Caco-2 (cell line): ENCODE results near the gene MAML2. TPM values are rescaled to one million over a fixed set of nuclear protein-coding genes. Genes with fewer than 3 reads are reported as not detected.

Experiments used
- BruUV-seq: library from RNA; stranded (reverse); fragments of 400-500 nt; replicated peaks from 2 replicates; lab custom pipeline; 2021; lab: Mats Ljungman, UMichigan
- CTCF ChIA-PET: fragments of 300-600 bp; sonication (Branson Sonifier 250); formaldehyde crosslinking; loops from one replicate; lab custom pipeline; 2022; ENCODE audit warnings: antibody characterized with exemption; lab: Charles Lee
- POLR2A ChIA-PET: fragments of 300-600 bp; sonication (Branson Sonifier 250); formaldehyde crosslinking; loops from one replicate; lab custom pipeline; 2022; ENCODE audit warnings: antibody characterized with exemption; lab: Charles Lee
- DNase-seq, 2 experiments: peaks; one replicate each; pipeline versions ENCODE4 v3.0.0 to v3.0.0-alpha.2; 2020 to 2022
- H3K27me3 ChIP-seq: replicated peaks from 2 replicates; pipeline ENCODE4 v1.6.0; 2011; ENCODE audit warnings: low read length; ENCODE audit not compliant: control insufficient read depth, insufficient read depth
- H3K36me3 ChIP-seq: 2 replicates; pipeline ENCODE4 v1.5.1; 2011; ENCODE audit warnings: low read length; ENCODE audit not compliant: control insufficient read depth, insufficient read depth
- H3K4me1 ChIP-seq: fragments of 250-450 bp; sonication (Bioruptor Pico); 2 replicates; pipeline ENCODE4 v1.5.1; 2020; ENCODE audit warnings: mild to moderate bottlenecking
- H3K4me3 ChIP-seq: 2 replicates; pipeline ENCODE4 v1.5.1; 2011; ENCODE audit warnings: low read depth, mild to moderate bottlenecking, control low read depth, low read length
- H3K9me3 ChIP-seq: fragments of 250-450 bp; sonication (Bioruptor Pico); 2 replicates; pipeline ENCODE4 v1.5.1; 2020; ENCODE audit warnings: mild to moderate bottlenecking, moderate library complexity
- H3K27ac Mint-ChIP-seq: one replicate; pipeline ENCODE4 v1.8.0; 2022; ENCODE audit warnings: mixed read lengths; ENCODE audit not compliant: unreplicated experiment
- H3K27me3 Mint-ChIP-seq: one replicate; pipeline ENCODE4 v1.8.0; 2022; ENCODE audit warnings: mixed read lengths; ENCODE audit not compliant: insufficient read depth, unreplicated experiment
- H3K36me3 Mint-ChIP-seq: one replicate; pipeline ENCODE4 v1.8.0; 2022; ENCODE audit warnings: mild to moderate bottlenecking, mixed read lengths; ENCODE audit not compliant: insufficient read depth, unreplicated experiment
- H3K4me1 Mint-ChIP-seq: one replicate; pipeline ENCODE4 v1.8.0; 2022; ENCODE audit warnings: low read depth, mixed read lengths; ENCODE audit not compliant: unreplicated experiment
- H3K4me3 Mint-ChIP-seq: one replicate; pipeline ENCODE4 v1.8.0; 2022; ENCODE audit warnings: mild to moderate bottlenecking, moderate library complexity, mixed read lengths; ENCODE audit not compliant: unreplicated experiment
- H3K9me3 Mint-ChIP-seq: one replicate; pipeline ENCODE4 v1.8.0; 2022; ENCODE audit warnings: mixed read lengths; ENCODE audit not compliant: unreplicated experiment
- CTCF ChIP-seq, 2 experiments: fragments of 200-600 bp in 1 of 2; IDR thresholded peaks; 1 replicate in 1 of 2; 2 replicates in 1 of 2; pipeline versions ENCODE4 v1.5.1 to v1.8.0; 2011 to 2022; ENCODE audit warnings: antibody characterized with exemption in 1 of 2, control low read depth in 1 of 2, inconsistent platforms in 1 of 2, low read depth in 1 of 2, low read length in 1 of 2, mild to moderate bottlenecking in 1 of 2, moderate library complexity in 1 of 2; ENCODE audit not compliant: insufficient read depth in 1 of 2, severe bottlenecking in 1 of 2, unreplicated experiment in 1 of 2
- intact Hi-C: fragments of 100-400 bp; cut with micrococcal nuclease; formaldehyde crosslinking; loops from one replicate; pipeline ENCODE4 v1.10.0; 2022; ENCODE audit not compliant: unreplicated experiment
- total RNA-seq: library from RNA; stranded (reverse); gene quantifications from 2 replicates; pipeline ENCODE4 v1.2.3, GENCODE V29; 2022

MAML2 gene
- total RNA-seq, 1 experiment from 2014 or later = 11.5 TPM

DNA sequence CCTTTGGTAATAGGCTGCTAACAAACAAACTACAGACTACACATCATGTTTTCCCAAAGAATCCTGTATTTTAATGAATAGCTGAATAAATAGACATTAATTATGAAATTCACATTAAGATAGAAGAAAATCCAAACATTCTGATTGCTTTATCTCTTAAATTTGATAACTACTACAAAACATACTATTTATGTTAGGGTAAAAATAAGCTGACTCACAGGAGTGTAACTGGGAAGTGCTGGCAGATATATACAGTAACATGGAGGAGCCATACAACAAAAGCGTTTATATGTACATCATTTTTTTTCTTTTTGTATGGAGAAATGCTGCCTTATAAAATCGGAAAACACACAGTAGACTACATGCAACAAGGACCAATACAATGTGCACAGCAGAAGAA, 366.4 kb downstream of the MAML2 start:
- intact Hi-C loops = no loop called here
- Mint-ChIP-seq H3K4me3 (no peak overlapping the region), H3K9me3 (no peaks in the 10 kb centered on the region), H3K27me3 (no peaks in the 10 kb centered on the region), H3K4me1 (peaks cover 7% of the 10 kb centered on the region), H3K27ac (no peak overlapping the region), H3K36me3 (peaks cover 10% of the 10 kb centered on the region)
- no peak for TF ChIP-seq CTCF (IDR thresholded peaks at IDR 0.05; ENCODE audit: insufficient read depth in 1 of 2, low read depth in 1 of 2, low read length in 1 of 2, severe bottlenecking in 1 of 2, unreplicated experiment in 1 of 2)
- no peak for DNase-seq
- ChIA-PET CTCF (no interaction called here), POLR2A (no interaction called here)
- BruUV-seq = no TSS peak
- Histone ChIP-seq H3K36me3 (no peaks in the 10 kb centered on the region), H3K27me3 (no peaks in the 10 kb centered on the region), H3K9me3 (no peaks in the 10 kb centered on the region), H3K4me3 (no peak overlapping the region), H3K4me1 (peaks cover 8% of the 10 kb centered on the region)

DNA sequence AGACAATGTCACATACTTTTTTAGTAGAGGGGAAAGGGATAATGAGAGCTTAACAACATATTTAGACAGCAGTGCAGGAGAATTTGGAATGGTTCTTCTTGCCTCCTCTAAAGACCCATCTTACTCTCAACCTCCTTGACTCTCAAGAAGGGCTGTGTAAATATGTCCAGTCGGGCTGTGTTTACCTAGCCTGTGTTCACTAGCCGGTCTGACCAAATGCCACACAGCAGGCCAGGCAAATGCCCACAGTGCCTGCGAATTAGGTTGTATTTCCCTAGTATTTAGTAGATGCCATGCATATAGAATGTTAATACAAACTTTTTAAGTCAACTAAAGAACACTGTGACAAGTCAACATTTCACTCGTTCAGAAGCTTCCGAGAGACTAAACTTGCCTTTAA, 367.7 kb downstream of the MAML2 start:
- H3K4me3 Mint-ChIP-seq = no peak overlapping the region
- intact Hi-C loops = no loop called here
- CTCF ChIA-PET = no interaction called here

DNA sequence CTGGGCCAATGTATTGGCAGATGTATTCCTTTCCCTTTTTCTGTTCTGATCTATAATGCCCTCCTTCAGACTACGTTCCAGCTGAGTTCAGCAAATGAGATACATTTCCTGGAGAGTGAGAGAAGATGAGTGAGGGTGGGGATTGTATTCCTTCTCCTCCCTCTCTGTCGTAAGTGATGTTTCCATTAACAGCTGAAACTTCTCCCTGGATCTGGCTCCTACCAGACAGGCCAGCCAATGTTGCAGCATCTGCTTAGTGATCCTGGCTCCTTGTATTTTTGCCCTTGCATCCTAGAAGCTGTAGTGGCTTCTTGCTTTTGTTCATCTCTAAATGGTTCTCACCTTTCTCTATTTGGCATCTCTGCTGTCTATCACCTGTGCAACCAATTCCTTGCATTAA, 370.9 kb downstream of the MAML2 start:
- TF ChIP-seq CTCF (IDR thresholded peaks at IDR 0.05; ENCODE audit: insufficient read depth in 1 of 2, low read depth in 1 of 2, low read length in 1 of 2, severe bottlenecking in 1 of 2, unreplicated experiment in 1 of 2) = no peak

More for the DNA sequence above, 367.7 kb downstream of the MAML2 start:
- TF ChIP-seq CTCF (IDR thresholded peaks at IDR 0.05; ENCODE audit: insufficient read depth in 1 of 2, low read depth in 1 of 2, low read length in 1 of 2, severe bottlenecking in 1 of 2, unreplicated experiment in 1 of 2) = no peak
- Histone ChIP-seq H3K4me3 (no peak overlapping the region), H3K9me3 (no peaks in the 10 kb centered on the region), H3K4me1 (peaks cover 8% of the 10 kb centered on the region), H3K27me3 (no peaks in the 10 kb centered on the region), H3K36me3 (no peaks in the 10 kb centered on the region)
- DNase-seq = no peak
- Mint-ChIP-seq H3K27ac (no peak overlapping the region), H3K9me3 (no peaks in the 10 kb centered on the region), H3K27me3 (no peaks in the 10 kb centered on the region), H3K4me1 (peaks cover 7% of the 10 kb centered on the region), H3K36me3 (peaks cover 10% of the 10 kb centered on the region)
- POLR2A ChIA-PET = interaction anchor here (0.6 to 0.7 kb wide), 2 partner anchors 60 to 186 kb away, joined by 3 read pairs; no protein-coding TSS in a partner anchor
- no TSS peak for BruUV-seq

More for the DNA sequence above, 370.9 kb downstream of the MAML2 start:
- no peak overlapping the region for H3K27ac Mint-ChIP-seq
- Histone ChIP-seq H3K4me1 (no peaks in the 10 kb centered on the region; the same call in 1 of the 2 replicates), H3K9me3 (peaks cover 4% of the 10 kb centered on the region; the same call in 1 of the 2 replicates), H3K27me3 (no peaks in the 10 kb centered on the region), H3K4me3 (no peak overlapping the region), H3K36me3 (no peaks in the 10 kb centered on the region)
- ChIA-PET POLR2A (no interaction called here), CTCF (interaction anchor here (0.6 kb wide), 1 partner anchor 122 kb away, joined by 4 read pairs; no protein-coding TSS in a partner anchor)
- BruUV-seq = no TSS peak
- H3K36me3 Mint-ChIP-seq = no peaks in the 10 kb centered on the region
- no peak overlapping the region for H3K4me3 Mint-ChIP-seq
- no peaks in the 10 kb centered on the region for H3K27me3 Mint-ChIP-seq
- no peak for DNase-seq
- intact Hi-C loops = no loop called here
- peaks cover 9% of the 10 kb centered on the region for H3K9me3 Mint-ChIP-seq
- no peaks in the 10 kb centered on the region for H3K4me1 Mint-ChIP-seq
